SK-N-SH treated with all-trans-retinoic acid at 6 μM for 48 hours (cell line): Measurements from ENCODE around the gene KIAA1328.

ENCODE experiments used
- ATAC-seq: fragments of 200-7000 bp; cut with Tn5 transposase; 3 replicates; pipeline ENCODE4 v1.9.1; 2020; ENCODE audit warnings: mild to moderate bottlenecking, moderate library complexity
- BACH2 ChIP-seq: fragments of 250-450 bp; sonication (Bioruptor Pico); IDR thresholded peaks from 2 replicates; pipeline ENCODE4 v1.9.0; 2021; ENCODE audit warnings: mild to moderate bottlenecking, borderline replicate concordance
- CREB5 ChIP-seq: fragments of 250-450 bp; sonication (Bioruptor Pico); IDR thresholded peaks from 2 replicates; pipeline ENCODE4 v1.5.1; 2020; ENCODE audit warnings: low read depth, mild to moderate bottlenecking, moderate library complexity
- CSDC2 ChIP-seq: fragments of 250-450 bp; sonication (Bioruptor Pico); IDR thresholded peaks from 2 replicates; pipeline ENCODE4 v1.5.0; 2020; ENCODE audit warnings: mild to moderate bottlenecking, moderate library complexity
- CSRNP3 ChIP-seq: fragments of 250-450 bp; sonication (Bioruptor Pico); IDR thresholded peaks from 2 replicates; pipeline ENCODE4 v1.5.1; 2021; ENCODE audit warnings: mild to moderate bottlenecking, moderate library complexity
- ESRRG ChIP-seq: fragments of 250-450 bp; sonication (Bioruptor Pico); IDR thresholded peaks from 2 replicates; pipeline ENCODE4 v1.6.1; 2021; ENCODE audit warnings: mild to moderate bottlenecking
- ISL1 ChIP-seq: fragments of 250-450 bp; sonication (Bioruptor Pico); IDR thresholded peaks from 2 replicates; pipeline ENCODE4 v2.1.2; 2022; ENCODE audit warnings: mild to moderate bottlenecking, moderate library complexity
- OSR1 ChIP-seq: fragments of 250-450 bp; sonication (Bioruptor Pico); IDR thresholded peaks from 2 replicates; pipeline ENCODE4 v1.8.0; 2022; ENCODE audit warnings: moderate library complexity, mild to moderate bottlenecking, inconsistent platforms
- PATZ1 ChIP-seq: fragments of 250-450 bp; sonication (Bioruptor Pico); IDR thresholded peaks from 2 replicates; pipeline ENCODE4 v1.8.0; 2020; ENCODE audit warnings: mild to moderate bottlenecking, moderate library complexity, borderline replicate concordance
- POU6F1 ChIP-seq: fragments of 250-450 bp; sonication (Bioruptor Pico); IDR thresholded peaks from 2 replicates; pipeline ENCODE4 v1.8.0; 2021; ENCODE audit warnings: low read depth, mild to moderate bottlenecking, moderate library complexity, borderline replicate concordance
- PPARA ChIP-seq: fragments of 250-450 bp; sonication (Bioruptor Pico); IDR thresholded peaks from 2 replicates; pipeline ENCODE4 v1.5.0; 2020; ENCODE audit warnings: mild to moderate bottlenecking, borderline replicate concordance
- RARB ChIP-seq: fragments of 250-450 bp; sonication (Bioruptor Pico); IDR thresholded peaks from 2 replicates; pipeline ENCODE4 v1.8.0; 2021; ENCODE audit warnings: mild to moderate bottlenecking, moderate library complexity
- SNAI2 ChIP-seq: fragments of 250-450 bp; sonication (Bioruptor Pico); IDR thresholded peaks from 2 replicates; pipeline ENCODE4 v1.5.0; 2020; ENCODE audit warnings: mild to moderate bottlenecking, moderate library complexity
- TCF4 ChIP-seq: fragments of 250-450 bp; sonication (Bioruptor Pico); IDR thresholded peaks from 2 replicates; pipeline ENCODE4 v1.8.0; 2021; ENCODE audit warnings: mild to moderate bottlenecking, moderate library complexity, borderline replicate concordance
- TSHZ2 ChIP-seq: fragments of 250-450 bp; sonication (Bioruptor Pico); IDR thresholded peaks from 2 replicates; pipeline ENCODE4 v1.5.0; 2020; ENCODE audit warnings: mild to moderate bottlenecking, moderate library complexity
- ZC3H10 ChIP-seq: fragments of 250-450 bp; sonication (Bioruptor Pico); IDR thresholded peaks from 2 replicates; pipeline ENCODE4 v1.5.1; 2021; ENCODE audit warnings: mild to moderate bottlenecking, moderate library complexity
- ZFP3 ChIP-seq: fragments of 250-450 bp; sonication (Bioruptor Pico); IDR thresholded peaks from 2 replicates; pipeline ENCODE4 v1.5.0; 2020; ENCODE audit warnings: mild to moderate bottlenecking, moderate library complexity
- ZNF565 ChIP-seq: fragments of 450-650 bp; formaldehyde crosslinking; conservative IDR thresholded peaks from 2 replicates; pipeline ENCODE4 v1.5.0; 2020; ENCODE audit warnings: low read depth, mild to moderate bottlenecking, moderate library complexity
- ZNF70 ChIP-seq: fragments of 450-650 bp; formaldehyde crosslinking; IDR thresholded peaks from 2 replicates; pipeline ENCODE4 v1.5.0; 2020; ENCODE audit warnings: mild to moderate bottlenecking, moderate library complexity
- ZNF8 ChIP-seq: fragments of 450-650 bp; formaldehyde crosslinking; IDR thresholded peaks from 2 replicates; pipeline ENCODE4 v1.5.0; 2020; ENCODE audit warnings: mild to moderate bottlenecking, moderate library complexity

The KIAA1328 gene

GRCh38 chr18:36825526-36825925 is 3.4 kb upstream of the KIAA1328 start:
- no peak for TF ChIP-seq OSR1 (CRISPR knock-in tag)
- ATAC-seq: no peak

GRCh38 chr18:36826556-36826955 is 2.4 kb upstream of the KIAA1328 start:
- TF ChIP-seq CSRNP3 (no peak), PPARA (CRISPR knock-in tag) (no peak), OSR1 (CRISPR knock-in tag) (no peak), ZNF70 (CRISPR knock-in tag) (no peak), TSHZ2 (CRISPR knock-in tag) (no peak), SNAI2 (CRISPR knock-in tag) (no peak), ZC3H10 (CRISPR knock-in tag) (no peak), RARB (CRISPR knock-in tag) (no peak), ZNF565 (CRISPR knock-in tag) (no peak), BACH2 (CRISPR knock-in tag) (no peak), TCF4 (CRISPR knock-in tag) (no peak), ZFP3 (CRISPR knock-in tag) (no peak), ZNF8 (CRISPR knock-in tag) (no peak), POU6F1 (CRISPR knock-in tag) (no peak), PATZ1 (no peak)
- ATAC-seq: no peak

GRCh38 chr18:36828157-36828629 is 734 bp upstream of the KIAA1328 start:
- ATAC-seq: peak; percentile 57
- TF ChIP-seq CREB5 (CRISPR knock-in tag) (no peak), ESRRG (CRISPR knock-in tag) (no peak), ZNF565 (CRISPR knock-in tag) (no peak), CSDC2 (no peak), PATZ1 (no peak), TSHZ2 (CRISPR knock-in tag) (no peak), TCF4 (CRISPR knock-in tag) (no peak), RARB (CRISPR knock-in tag) (no peak), POU6F1 (CRISPR knock-in tag) (no peak), BACH2 (CRISPR knock-in tag) (no peak), ZC3H10 (CRISPR knock-in tag) (no peak), OSR1 (CRISPR knock-in tag) (no peak), ISL1 (CRISPR knock-in tag) (no peak), CSRNP3 (no peak)
